Sigmoid colon (tissue), 7 donors: ENCODE results near the gene NLRC5. TPM values are rescaled to one million over a fixed set of nuclear protein-coding genes. Genes with fewer than 3 reads are reported as not detected.
"Not testable (repeated sequence)": the region's sequence is repeated elsewhere in the genome, so short reads cannot be mapped to it uniquely, and the experiment has no call there.

ENCODE experiments used
- DNase-seq: peaks from one replicate; pipeline ENCODE4 v3.0.0-alpha.2; 2019
- H3K27ac ChIP-seq, 4 donors: fragments of 200-600 bp; sonication (generic); one replicate each; pipeline ENCODE4 v1.5.1; 2016 to 2019; ENCODE audit warnings: mild to moderate bottlenecking in 1 of 4
- H3K27me3 ChIP-seq, 3 donors: fragments of 200-600 bp; sonication (generic); one replicate each; pipeline ENCODE4 v1.5.1; 2019; ENCODE audit warnings: mild to moderate bottlenecking in 1 of 3
- H3K36me3 ChIP-seq, 4 donors: fragments of 200-600 bp; sonication (generic); one replicate each; pipeline ENCODE4 v1.5.1; 2016 to 2019
- H3K4me1 ChIP-seq, 4 donors: fragments of 200-600 bp; sonication (generic); one replicate each; pipeline ENCODE4 v1.5.1; 2017 to 2019
- H3K4me3 ChIP-seq, 4 donors: fragments of 200-600 bp; sonication (generic); one replicate each; pipeline ENCODE4 v1.5.1; 2017 to 2019; ENCODE audit warnings: mild to moderate bottlenecking in 2 of 4, moderate library complexity in 1 of 4
- H3K9me3 ChIP-seq, 4 donors: fragments of 200-600 bp in 3 of 4; sonication (generic) in 3 of 4; one replicate each; pipeline versions ENCODE4 v1.5.1 to v1.6.1; 2013 to 2019
- CTCF ChIP-seq, 4 experiments: fragments of 450-650 bp in 3 of 4; fragments of 200-600 bp in 1 of 4; IDR thresholded peaks; one replicate each; pipeline ENCODE4 v1.5.1; 2016 to 2019; ENCODE audit warnings: antibody characterized with exemption in 4 of 4, mild to moderate bottlenecking in 3 of 4, moderate library complexity in 2 of 4
- EP300 ChIP-seq, 4 donors: sonication (generic); formaldehyde crosslinking; IDR thresholded peaks; one replicate each; pipeline ENCODE4 v1.6.1; 2017; ENCODE audit warnings: antibody characterized with exemption in 4 of 4
- POLR2A ChIP-seq, 2 donors: fragments of 450-650 bp; IDR thresholded peaks; one replicate each; pipeline ENCODE4 v1.6.1; 2016; ENCODE audit warnings: antibody characterized with exemption in 2 of 2, mild to moderate bottlenecking in 2 of 2, moderate library complexity in 2 of 2
- POLR2AphosphoS5 ChIP-seq, 4 donors: sonication (generic); formaldehyde crosslinking; IDR thresholded peaks; one replicate each; pipeline ENCODE4 v1.6.1; 2017; ENCODE audit warnings: antibody characterized with exemption in 4 of 4
- WGBS, 2 donors: extraction: QIAGEN DNeasy Blood & Tissue Kit; methylation state at CpG; one replicate each; pipeline ENCODE4 v1.1.7; 2013; 5-methylcytosine and 5-hydroxymethylcytosine counted together
- intact Hi-C: fragments of 100-400 bp; cut with DNase I; formaldehyde crosslinking; loops from one replicate; pipeline ENCODE4 v1.15.1; 2023
- polyA plus RNA-seq, 3 donors: library from polyadenylated mRNA; stranded (reverse); fragments of 200-250 nt; gene quantifications; one replicate each; pipeline ENCODE4 v1.2.3, GENCODE V29; 2013
- total RNA-seq, 4 donors: library from RNA; depleted of rRNA; stranded (reverse); fragments of >200 nt; gene quantifications; one replicate each; pipeline ENCODE4 v1.1.0, GENCODE V29; 2016
- donor health status: healthy with polysubstance abuse.
- donor health status: Bipolar disorder and iron deficiency.
- donor health status: healthy.

NLRC5 gene
- total and polyA plus RNA-seq, 7 donors, result 9.5 to 119 (median 19.5) TPM

- no peak for DNase-seq
- Histone ChIP-seq H3K4me1 (peaks cover 0 to 19% (median 9%) of the 10 kb centered on the region in 4 donors), H3K9me3 (no peaks in the 10 kb centered on the region), H3K27me3 (no peaks in the 10 kb centered on the region), H3K4me3 (no peak overlapping the region), H3K36me3 (no peaks in the 10 kb centered on the region), H3K27ac (no peak overlapping the region)
- TF ChIP-seq CTCF (IDR thresholded peaks at IDR 0.05), result no peak
- no peak for TF ChIP-seq POLR2A (IDR thresholded peaks at IDR 0.05)
- TF ChIP-seq EP300 (IDR thresholded peaks at IDR 0.05), result no peak
- no peak for TF ChIP-seq POLR2AphosphoS5 (IDR thresholded peaks at IDR 0.05)
- 84 to 88% methylated on average over 14 of the region's 14 CpGs for WGBS, 2 donors
- intact Hi-C loops, result no loop called here
Measured at GRCh38 chr16:57098188-57098841, 109.0 kb downstream of the NLRC5 start.

DNA sequence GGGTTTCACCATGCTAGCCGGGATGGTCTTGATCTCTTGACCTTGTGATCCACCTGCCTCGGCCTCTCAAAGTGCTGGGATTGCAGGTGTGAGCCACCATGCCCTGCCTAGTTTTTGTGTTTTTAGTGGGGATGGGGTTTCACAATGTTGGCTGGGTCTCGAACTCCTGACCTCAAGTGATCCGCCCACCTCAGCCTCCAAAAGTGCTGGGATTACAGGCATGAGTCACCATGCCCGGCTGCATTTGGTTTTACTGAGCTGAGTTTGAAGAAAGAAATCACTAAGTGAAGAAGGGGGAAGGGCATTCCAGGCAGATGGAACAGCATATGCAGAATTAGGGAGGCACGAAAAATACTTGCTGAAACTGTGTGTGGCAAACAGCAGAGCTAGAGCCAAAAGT lies 110.6 kb downstream of the NLRC5 start:
- H3K4me3 ChIP-seq, H3K4me1 ChIP-seq, DNase-seq, intact Hi-C loops, H3K9me3 ChIP-seq, H3K27me3 ChIP-seq, H3K36me3 ChIP-seq, H3K27ac ChIP-seq: not testable (repeated sequence)
- 70 to 73% methylated on average over 6 of the region's 6 CpGs for WGBS, 2 donors

- no peaks in the 10 kb centered on the region for H3K9me3 ChIP-seq
- intact Hi-C loops, result no loop called here
- no peak overlapping the region for H3K27ac ChIP-seq
- H3K4me3 ChIP-seq, result no peak overlapping the region
- 97% methylated on average over 1 of the region's 1 CpG for WGBS, 2 donors
- peaks cover 0 to 6% (median 0%) of the 10 kb centered on the region in 4 donors for H3K4me1 ChIP-seq
- DNase-seq, result no peak
- no peaks in the 10 kb centered on the region for H3K36me3 ChIP-seq
- H3K27me3 ChIP-seq, result no peaks in the 10 kb centered on the region
- no peak for TF ChIP-seq CTCF (IDR thresholded peaks at IDR 0.05)
- no peak for TF ChIP-seq POLR2AphosphoS5 (IDR thresholded peaks at IDR 0.05)
- no peak for TF ChIP-seq POLR2A (IDR thresholded peaks at IDR 0.05)
- TF ChIP-seq EP300 (IDR thresholded peaks at IDR 0.05), result no peak
Measured at GRCh38 chr16:57100445-57100844, 111.1 kb downstream of the NLRC5 start.

GRCh38 chr16:57102888-57103851 lies 113.8 kb downstream of the NLRC5 start:
- Histone ChIP-seq H3K36me3 (no peaks in the 10 kb centered on the region), H3K9me3 (no peaks in the 10 kb centered on the region), H3K27ac (no peak overlapping the region), H3K27me3 (no peaks in the 10 kb centered on the region), H3K4me3 (no peak overlapping the region), H3K4me1 (peaks cover 0 to 2% (median 0%) of the 10 kb centered on the region in 4 donors)
- TF ChIP-seq POLR2AphosphoS5 (IDR thresholded peaks at IDR 0.05) (no peak), CTCF (IDR thresholded peaks at IDR 0.05) (no peak), POLR2A (IDR thresholded peaks at IDR 0.05) (no peak), EP300 (IDR thresholded peaks at IDR 0.05) (no peak)
- intact Hi-C loops, result no loop called here
- no peak for DNase-seq
- 84 to 86% methylated on average over 16 of the region's 16 CpGs for WGBS, 2 donors

DNA sequence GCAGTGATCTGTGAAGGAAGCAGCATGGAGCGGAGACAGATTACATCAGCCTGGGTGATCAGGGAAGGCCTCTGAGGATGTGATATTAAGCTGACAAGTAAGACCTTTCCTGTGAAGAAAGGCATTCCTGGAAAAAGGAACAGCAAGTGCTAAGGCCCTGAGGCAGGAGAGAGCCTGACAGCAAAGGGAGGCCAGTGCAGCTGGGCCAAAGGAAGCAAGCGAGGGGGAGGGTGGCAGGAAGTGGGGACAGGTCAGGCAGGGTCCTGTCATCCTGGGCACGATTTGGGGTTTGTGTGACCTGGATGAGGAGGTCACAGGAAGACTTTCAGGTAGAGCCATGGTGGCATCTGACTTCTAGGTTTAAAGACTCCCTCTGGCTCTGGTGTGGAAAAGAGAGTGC lies 115.3 kb downstream of the NLRC5 start:
- no peak for DNase-seq
- Histone ChIP-seq H3K27ac (no peak overlapping the region), H3K9me3 (no peaks in the 10 kb centered on the region), H3K4me1 (no peaks in the 10 kb centered on the region), H3K36me3 (no peaks in the 10 kb centered on the region), H3K4me3 (no peak overlapping the region), H3K27me3 (no peaks in the 10 kb centered on the region)
- TF ChIP-seq POLR2A (IDR thresholded peaks at IDR 0.05) (no peak), POLR2AphosphoS5 (IDR thresholded peaks at IDR 0.05) (no peak), EP300 (IDR thresholded peaks at IDR 0.05) (no peak), CTCF (IDR thresholded peaks at IDR 0.05) (no peak)
- WGBS, 2 donors, result 66 to 75% methylated on average over 3 of the region's 3 CpGs
- intact Hi-C loops, result no loop called here
